Brain microvascular endothelial cell (primary cell): ENCODE measurements around the gene RCCD1.

Source experiments
- DNase-seq: peaks from one replicate; pipeline ENCODE4 v3.0.0-alpha.2; 2020
- H3K27ac ChIP-seq: fragments of 250-450 bp; sonication (Bioruptor Pico); 2 replicates; pipeline ENCODE4 v1.5.1; 2020; ENCODE audit warnings: mild to moderate bottlenecking, moderate library complexity
- H3K27me3 ChIP-seq: fragments of 250-450 bp; sonication (Bioruptor Pico); replicated peaks from 2 replicates; pipeline ENCODE4 v1.5.1; 2020; ENCODE audit warnings: mild to moderate bottlenecking
- H3K36me3 ChIP-seq: fragments of 250-450 bp; sonication (Bioruptor Pico); replicated peaks from 2 replicates; pipeline ENCODE4 v1.5.1; 2020; ENCODE audit warnings: mild to moderate bottlenecking
- H3K4me3 ChIP-seq: 2 replicates; pipeline ENCODE4 v1.5.1; 2011; ENCODE audit warnings: low read depth, mild to moderate bottlenecking, control low read depth, low read length, moderate library complexity
- in situ Hi-C: cut with HindIII; loops from 2 replicates; pipeline ENCODE4 v1.10.0; 2017; ENCODE audit warnings: low sequenced_read_pairs, low pct_ligation_motif_present
- TF ChIP-seq, protein P1 (sequence below): IDR thresholded peaks from 2 replicates; pipeline ENCODE4 v1.5.1; 2011; ENCODE audit warnings: low read depth, mild to moderate bottlenecking, moderate library complexity, low read length, control low read depth, inconsistent platforms; ENCODE audit errors: missing control alignments

Gene RCCD1

DNA sequence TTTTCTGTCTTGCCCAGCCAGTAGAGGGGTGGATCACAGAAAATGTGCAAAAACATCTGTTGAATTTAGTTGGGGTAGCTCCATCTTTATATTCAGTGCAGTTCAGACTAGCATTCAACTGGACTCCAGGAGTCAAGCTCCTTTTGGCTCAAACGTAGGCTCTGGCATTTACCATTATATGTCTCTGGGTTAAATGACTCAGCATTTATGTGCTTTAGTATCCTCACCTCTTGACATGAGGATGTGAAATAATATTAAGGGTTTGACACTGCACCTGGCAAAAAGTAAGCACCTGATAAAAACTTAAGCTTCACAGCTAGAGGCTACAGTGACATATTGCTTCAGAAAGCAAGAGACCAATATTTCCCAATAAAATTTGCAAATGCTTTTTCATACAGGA, 24.9 kb downstream of the RCCD1 start:
- peaks cover 8% of the 10 kb centered on the region for H3K36me3 ChIP-seq
- no peak overlapping the region for H3K27ac ChIP-seq
- H3K4me3 ChIP-seq = no peak overlapping the region
- H3K27me3 ChIP-seq = no peaks in the 10 kb centered on the region
- TF ChIP-seq, protein P1, sequence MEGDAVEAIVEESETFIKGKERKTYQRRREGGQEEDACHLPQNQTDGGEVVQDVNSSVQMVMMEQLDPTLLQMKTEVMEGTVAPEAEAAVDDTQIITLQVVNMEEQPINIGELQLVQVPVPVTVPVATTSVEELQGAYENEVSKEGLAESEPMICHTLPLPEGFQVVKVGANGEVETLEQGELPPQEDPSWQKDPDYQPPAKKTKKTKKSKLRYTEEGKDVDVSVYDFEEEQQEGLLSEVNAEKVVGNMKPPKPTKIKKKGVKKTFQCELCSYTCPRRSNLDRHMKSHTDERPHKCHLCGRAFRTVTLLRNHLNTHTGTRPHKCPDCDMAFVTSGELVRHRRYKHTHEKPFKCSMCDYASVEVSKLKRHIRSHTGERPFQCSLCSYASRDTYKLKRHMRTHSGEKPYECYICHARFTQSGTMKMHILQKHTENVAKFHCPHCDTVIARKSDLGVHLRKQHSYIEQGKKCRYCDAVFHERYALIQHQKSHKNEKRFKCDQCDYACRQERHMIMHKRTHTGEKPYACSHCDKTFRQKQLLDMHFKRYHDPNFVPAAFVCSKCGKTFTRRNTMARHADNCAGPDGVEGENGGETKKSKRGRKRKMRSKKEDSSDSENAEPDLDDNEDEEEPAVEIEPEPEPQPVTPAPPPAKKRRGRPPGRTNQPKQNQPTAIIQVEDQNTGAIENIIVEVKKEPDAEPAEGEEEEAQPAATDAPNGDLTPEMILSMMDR = no peak
- in situ Hi-C loops = no loop called here
- no peak for DNase-seq

DNA sequence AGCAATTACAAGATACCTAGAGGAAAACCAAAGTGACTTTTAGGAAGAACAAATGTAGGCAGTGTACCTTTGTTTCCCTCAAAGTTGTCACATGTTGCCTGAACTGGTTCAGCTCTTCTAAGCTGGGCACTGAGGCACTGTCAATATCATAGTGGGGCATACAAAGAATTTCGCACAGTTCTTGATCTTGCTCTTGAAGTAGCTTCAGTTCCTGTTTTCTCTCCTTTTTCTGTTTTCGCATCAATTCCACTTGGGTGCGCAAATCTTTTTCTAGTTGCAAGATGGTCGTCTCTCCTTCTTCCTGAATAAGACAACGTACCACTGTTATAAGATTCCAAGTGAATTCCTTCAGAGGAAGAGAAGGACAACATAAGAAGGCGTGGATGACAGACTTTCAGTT, 27.0 kb downstream of the RCCD1 start:
- DNase-seq = no peak
- TF ChIP-seq, protein P1 = no peak

DNA sequence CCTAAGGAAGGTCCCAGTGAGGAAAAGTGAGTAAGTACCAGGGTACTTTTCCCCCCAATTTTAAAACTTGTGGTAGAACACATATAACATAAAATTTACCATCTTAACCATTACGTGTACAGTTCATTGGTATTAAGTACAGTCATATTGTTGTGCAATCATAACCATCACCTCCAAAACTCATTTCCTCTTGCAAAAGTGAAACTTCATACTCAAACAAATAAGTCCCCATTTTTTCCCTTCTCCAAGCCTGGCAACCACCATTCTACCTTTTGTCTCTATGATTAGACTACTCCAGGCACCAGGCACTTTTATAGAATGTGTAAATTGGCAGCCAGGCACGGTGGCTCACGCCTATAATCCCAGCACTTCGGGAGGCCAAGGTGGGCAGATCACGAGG, 27.5 kb downstream of the RCCD1 start:
- in situ Hi-C loops = no loop called here
- no peak for DNase-seq

More for the DNA sequence above, 27.0 kb downstream of the RCCD1 start:
- H3K27ac ChIP-seq = no peak overlapping the region
- H3K4me3 ChIP-seq = no peak overlapping the region
- in situ Hi-C loops = no loop called here
- peaks cover 5% of the 10 kb centered on the region for H3K36me3 ChIP-seq
- no peaks in the 10 kb centered on the region for H3K27me3 ChIP-seq

DNA sequence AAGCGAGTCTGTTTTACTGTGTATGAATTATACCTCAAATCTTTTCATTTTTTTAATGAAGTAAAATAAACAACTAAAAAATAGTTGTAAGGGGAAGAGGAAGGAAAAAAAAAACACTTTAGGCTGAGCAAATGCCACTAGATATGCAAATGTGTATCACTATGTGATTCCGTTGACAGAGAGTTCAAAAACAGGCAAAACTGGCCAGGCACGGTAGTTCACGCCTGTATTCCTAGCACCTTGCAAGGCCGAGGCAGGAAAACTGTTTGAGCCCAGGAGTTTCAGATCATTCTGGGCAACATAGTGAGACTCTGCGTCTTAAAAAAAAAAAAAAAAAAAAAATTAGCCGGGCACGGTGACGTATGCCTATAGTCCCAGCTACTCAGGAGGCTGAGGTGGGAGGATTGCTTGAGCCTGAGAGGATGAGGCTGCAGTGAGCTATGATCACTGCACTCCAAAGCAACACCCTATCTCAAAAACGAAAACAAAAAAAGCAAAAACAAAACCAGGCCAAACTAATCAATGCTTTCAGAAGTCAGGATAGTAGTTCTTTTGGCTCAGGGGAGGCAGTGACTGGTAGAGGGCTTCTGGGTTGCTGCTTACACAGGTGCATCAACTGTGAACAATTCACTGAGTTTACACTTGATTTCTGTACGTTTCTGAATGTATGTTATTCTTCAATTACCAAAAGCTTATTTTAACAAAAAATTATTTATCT, 32.3 kb downstream of the RCCD1 start:
- Histone ChIP-seq H3K27me3 (no peaks in the 10 kb centered on the region), H3K36me3 (no peaks in the 10 kb centered on the region), H3K27ac (no peak overlapping the region), H3K4me3 (no peak overlapping the region)
- DNase-seq = no peak
- TF ChIP-seq, protein P1 = no peak
- in situ Hi-C loops = no loop called here

More for the DNA sequence above, 27.5 kb downstream of the RCCD1 start:
- TF ChIP-seq, protein P1 = no peak
- Histone ChIP-seq H3K27me3 (no peaks in the 10 kb centered on the region), H3K4me3 (no peak overlapping the region), H3K36me3 (peaks cover 5% of the 10 kb centered on the region), H3K27ac (no peak overlapping the region)

DNA sequence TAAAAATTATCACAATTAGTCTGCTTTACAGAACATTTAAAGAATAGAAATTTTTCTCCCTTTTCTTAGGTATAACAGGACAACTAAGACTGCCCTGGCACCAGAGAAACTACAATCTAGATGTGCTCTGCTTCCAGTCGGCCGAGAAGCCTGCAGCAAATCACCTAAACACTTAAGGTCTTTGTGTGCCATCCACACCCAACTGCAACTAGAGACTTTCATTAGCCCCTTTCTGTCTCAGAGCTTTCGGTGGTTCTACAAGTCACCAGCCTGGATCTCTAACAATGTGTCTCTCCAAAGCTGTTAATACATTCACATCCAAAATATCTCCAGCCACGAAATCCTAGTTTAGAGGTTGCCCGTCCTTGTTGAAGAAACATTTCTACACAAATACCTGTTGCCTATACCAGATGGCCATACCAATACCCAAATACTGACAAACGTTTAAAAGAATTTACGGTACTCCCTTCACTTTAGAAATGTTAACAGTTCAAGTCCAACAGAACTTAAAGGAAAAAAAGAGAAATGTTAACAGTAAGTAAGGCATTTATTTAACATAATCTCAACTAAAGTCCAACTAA, 33.0 kb downstream of the RCCD1 start:
- TF ChIP-seq, protein P1 = no peak
- no peak for DNase-seq
- Histone ChIP-seq H3K27ac (no peak overlapping the region), H3K27me3 (no peaks in the 10 kb centered on the region), H3K4me3 (no peak overlapping the region), H3K36me3 (no peaks in the 10 kb centered on the region)
- in situ Hi-C loops = no loop called here
